Fibroblast of skin of back (primary cell): ENCODE data around the gene RNGTT.

Experiments
- DNase-seq: peaks from one replicate; pipeline ENCODE4 v3.0.0-alpha.2; 2013

The RNGTT gene

GRCh38 chr6:88651400-88651799, 312.0 kb downstream of the RNGTT start:
- no peak for DNase-seq

GRCh38 chr6:88650979-88651378, 312.4 kb downstream of the RNGTT start:
- DNase-seq: no peak

GRCh38 chr6:88650029-88650619, 313.3 kb downstream of the RNGTT start:
- DNase-seq: peak; percentile 78

GRCh38 chr6:88641178-88641903, 322.1 kb downstream of the RNGTT start:
- peak; percentile 8 for DNase-seq

- DNase-seq: no peak
Measured at GRCh38 chr6:88637761-88638545, 325.5 kb downstream of the RNGTT start.

GRCh38 chr6:88636871-88637270, 326.5 kb downstream of the RNGTT start:
- DNase-seq: no peak

GRCh38 chr6:88633782-88634181, 329.6 kb downstream of the RNGTT start:
- DNase-seq: no peak

GRCh38 chr6:88631830-88632229, 331.6 kb downstream of the RNGTT start:
- DNase-seq: no peak

GRCh38 chr6:88629838-88630494, 333.5 kb downstream of the RNGTT start:
- DNase-seq: no peak

GRCh38 chr6:88626460-88626859, 337.0 kb downstream of the RNGTT start:
- DNase-seq: no peak

- DNase-seq: no peak
Measured at GRCh38 chr6:88623531-88623930, 339.9 kb downstream of the RNGTT start.

- no peak for DNase-seq
Measured at GRCh38 chr6:88619951-88620350, 343.5 kb downstream of the RNGTT start.

- no peak for DNase-seq
Measured at GRCh38 chr6:88616380-88616779, 347.0 kb downstream of the RNGTT start.

GRCh38 chr6:88614316-88614877, 349.0 kb downstream of the RNGTT start:
- DNase-seq: no peak

GRCh38 chr6:88612631-88613030, 350.8 kb downstream of the RNGTT start:
- no peak for DNase-seq

GRCh38 chr6:88611721-88612120, 351.7 kb downstream of the RNGTT start:
- no peak for DNase-seq

GRCh38 chr6:88609983-88610382, 353.4 kb downstream of the RNGTT start:
- DNase-seq: no peak

GRCh38 chr6:88605271-88605670, 358.1 kb downstream of the RNGTT start:
- DNase-seq: no peak

- no peak for DNase-seq
Measured at GRCh38 chr6:88599571-88599970, 363.8 kb downstream of the RNGTT start.

GRCh38 chr6:88596801-88597200, 366.6 kb downstream of the RNGTT start:
- no peak for DNase-seq

- DNase-seq: no peak
Measured at GRCh38 chr6:88588938-88589337, 374.5 kb downstream of the RNGTT start.

- DNase-seq: no peak
Measured at GRCh38 chr6:88587150-88587520, 376.3 kb downstream of the RNGTT start.
